GM23248 (cell line): ENCODE results near the gene KRT73.

Source experiments
- EZH2 ChIP-seq: fragments of 200-600 bp; sonication (generic); IDR thresholded peaks from 2 replicates; pipeline ENCODE4 v1.6.1; 2018; ENCODE audit warnings: antibody characterized with exemption, mild to moderate bottlenecking; ENCODE audit not compliant: insufficient read depth, poor library complexity, severe bottlenecking
- EZH2phosphoT487 ChIP-seq: fragments of 200-600 bp; sonication (generic); IDR thresholded peaks from 2 replicates; pipeline ENCODE4 v1.6.1; 2018; ENCODE audit warnings: antibody characterized with exemption, moderate library complexity, mild to moderate bottlenecking, low read depth; ENCODE audit not compliant: insufficient read depth

DNA sequence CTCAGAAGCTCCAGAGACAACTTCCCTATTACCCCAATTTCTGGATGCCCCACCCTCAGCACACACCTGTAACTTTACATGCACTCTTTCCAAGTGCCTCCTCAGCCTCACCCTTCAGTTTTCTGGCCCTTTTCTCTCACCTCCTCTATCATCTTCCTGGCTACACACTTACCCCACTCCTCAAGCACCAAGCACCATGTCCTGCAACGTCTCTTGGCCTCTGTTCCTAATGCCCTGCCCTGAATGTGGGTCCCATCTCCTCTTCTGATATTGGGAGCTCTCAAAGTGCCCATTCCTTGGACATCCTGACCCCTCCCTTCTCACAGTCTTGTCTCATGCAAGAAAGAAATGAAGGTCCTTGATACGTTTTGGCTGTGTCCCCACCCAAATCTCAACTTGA is 18.3 kb downstream of the KRT73 start:
- TF ChIP-seq EZH2 (no peak), EZH2phosphoT487 (no peak)
